ENCODE data around the gene AK1. TPM values are rescaled to one million over a fixed set of nuclear protein-coding genes. Genes with fewer than 3 reads are reported as not detected.

AK1 gene
- total and polyA plus RNA-seq, 2 of the 13 experiments (the other 11 are each of a cell fraction or from before 2014, with no cell fraction given): 19.1 to 32.8 TPM

- TF ChIP-seq HMGXB3 (CRISPR knock-in tag; IDR thresholded peaks at IDR 0.05; ENCODE audit: borderline replicate concordance) (no peak), RAD21 (CRISPR knock-in tag; IDR thresholded peaks at IDR 0.05) (no peak), MAF1 (CRISPR knock-in tag; IDR thresholded peaks at IDR 0.05; ENCODE audit: borderline replicate concordance) (no peak), ZNF562 (CRISPR knock-in tag; IDR thresholded peaks at IDR 0.05; ENCODE audit: borderline replicate concordance) (no peak), SRY (CRISPR knock-in tag; IDR thresholded peaks at IDR 0.05) (no peak), NCOA1 (CRISPR knock-in tag; IDR thresholded peaks at IDR 0.05) (no peak), TBL1XR1 (IDR thresholded peaks at IDR 0.05; ENCODE audit: borderline replicate concordance, low read length, partially characterized antibody) (peak; percentile 88), HNRNPLL (IDR thresholded peaks at IDR 0.05; ENCODE audit: low read depth, low read length, poor library complexity, severe bottlenecking) (no peak), TFDP2 (CRISPR knock-in tag; IDR thresholded peaks at IDR 0.05) (no peak), MEF2D (CRISPR knock-in tag; IDR thresholded peaks at IDR 0.05) (peak; percentile 73; the same call in 1 of the 2 replicates), REPIN1 (CRISPR knock-in tag; IDR thresholded peaks at IDR 0.05; ENCODE audit: borderline replicate concordance, low read depth) (peak; percentile 53; the same call in 1 of the 2 replicates), CBFB (CRISPR knock-in tag; IDR thresholded peaks at IDR 0.05) (no peak), TBX3 (IDR thresholded peaks at IDR 0.05; ENCODE audit: borderline replicate concordance) (no peak), ZBTB25 (CRISPR knock-in tag; IDR thresholded peaks at IDR 0.05) (peak; percentile 53; the same call in 1 of the 2 replicates), SRSF1 (optimal IDR thresholded peaks at IDR 0.05; ENCODE audit: low read depth, low read length) (no peak), PTBP1 (IDR thresholded peaks at IDR 0.05; ENCODE audit: low read depth, low read length, poor library complexity, severe bottlenecking) (no peak), SMARCC2 (IDR thresholded peaks at IDR 0.05) (no peak), WIZ (CRISPR knock-in tag; IDR thresholded peaks at IDR 0.05) (0 out of 2 replicates have a peak, but pooled peaks have one; percentile 28), MLXIP (CRISPR knock-in tag; IDR thresholded peaks at IDR 0.05; ENCODE audit: borderline replicate concordance) (no peak)
These were observed 26.3 kb upstream of the AK1 start (continued) for GRCh38 chr9:127903557-127904475.

Measured in HepG2 (cell line).